HL-60 (cell line): ENCODE data around the gene GRM8.

Experiments used
- DNase-seq, 2 experiments: peaks; one replicate each; pipeline ENCODE4 v3.0.0-alpha.2; 2010 to 2020; ENCODE audit warnings: low read depth in 1 of 2, low spot score in 1 of 2
- H3K27ac ChIP-seq: fragments of 250-450 bp; sonication (Bioruptor Pico); replicated peaks from 2 replicates; pipeline ENCODE4 v1.5.1; 2020; ENCODE audit warnings: mild to moderate bottlenecking, moderate library complexity
- H3K27me3 ChIP-seq: fragments of 250-450 bp; sonication (Bioruptor Pico); 2 replicates; pipeline ENCODE4 v1.5.1; 2021; ENCODE audit warnings: mild to moderate bottlenecking, moderate library complexity; ENCODE audit not compliant: insufficient read depth, poor library complexity, severe bottlenecking
- H3K4me3 ChIP-seq: replicated peaks from 2 replicates; pipeline ENCODE4 v1.5.1; 2011; ENCODE audit warnings: mild to moderate bottlenecking, control low read depth, low read length; ENCODE audit not compliant: insufficient read depth
- CTCF ChIP-seq: IDR thresholded peaks from one replicate; pipeline ENCODE4 v1.5.1; 2011; ENCODE audit warnings: low read length, control low read depth, inconsistent platforms; ENCODE audit not compliant: insufficient read depth
- GABPA ChIP-seq: IDR thresholded peaks from 2 replicates; pipeline ENCODE4 v1.6.1; 2012; ENCODE audit warnings: low read depth
- POLR2AphosphoS5 ChIP-seq: IDR thresholded peaks from 2 replicates; pipeline ENCODE4 v1.6.1; 2012; ENCODE audit warnings: low read depth
- SPI1 ChIP-seq: IDR thresholded peaks from 2 replicates; pipeline ENCODE4 v1.6.1; 2012; ENCODE audit warnings: low read depth, mild to moderate bottlenecking, borderline replicate concordance
- TF ChIP-seq, protein P1 (sequence below): IDR thresholded peaks from 2 replicates; pipeline ENCODE4 v1.6.1; 2012; ENCODE audit warnings: low read depth; ENCODE audit not compliant: insufficient replicate concordance

The GRM8 gene

GRCh38 chr7:126403040-126403439, 849.7 kb downstream of the GRM8 start:
- H3K27ac ChIP-seq, result no peak overlapping the region
- DNase-seq, result no peak
- no peak for TF ChIP-seq SPI1
- TF ChIP-seq, protein P1, sequence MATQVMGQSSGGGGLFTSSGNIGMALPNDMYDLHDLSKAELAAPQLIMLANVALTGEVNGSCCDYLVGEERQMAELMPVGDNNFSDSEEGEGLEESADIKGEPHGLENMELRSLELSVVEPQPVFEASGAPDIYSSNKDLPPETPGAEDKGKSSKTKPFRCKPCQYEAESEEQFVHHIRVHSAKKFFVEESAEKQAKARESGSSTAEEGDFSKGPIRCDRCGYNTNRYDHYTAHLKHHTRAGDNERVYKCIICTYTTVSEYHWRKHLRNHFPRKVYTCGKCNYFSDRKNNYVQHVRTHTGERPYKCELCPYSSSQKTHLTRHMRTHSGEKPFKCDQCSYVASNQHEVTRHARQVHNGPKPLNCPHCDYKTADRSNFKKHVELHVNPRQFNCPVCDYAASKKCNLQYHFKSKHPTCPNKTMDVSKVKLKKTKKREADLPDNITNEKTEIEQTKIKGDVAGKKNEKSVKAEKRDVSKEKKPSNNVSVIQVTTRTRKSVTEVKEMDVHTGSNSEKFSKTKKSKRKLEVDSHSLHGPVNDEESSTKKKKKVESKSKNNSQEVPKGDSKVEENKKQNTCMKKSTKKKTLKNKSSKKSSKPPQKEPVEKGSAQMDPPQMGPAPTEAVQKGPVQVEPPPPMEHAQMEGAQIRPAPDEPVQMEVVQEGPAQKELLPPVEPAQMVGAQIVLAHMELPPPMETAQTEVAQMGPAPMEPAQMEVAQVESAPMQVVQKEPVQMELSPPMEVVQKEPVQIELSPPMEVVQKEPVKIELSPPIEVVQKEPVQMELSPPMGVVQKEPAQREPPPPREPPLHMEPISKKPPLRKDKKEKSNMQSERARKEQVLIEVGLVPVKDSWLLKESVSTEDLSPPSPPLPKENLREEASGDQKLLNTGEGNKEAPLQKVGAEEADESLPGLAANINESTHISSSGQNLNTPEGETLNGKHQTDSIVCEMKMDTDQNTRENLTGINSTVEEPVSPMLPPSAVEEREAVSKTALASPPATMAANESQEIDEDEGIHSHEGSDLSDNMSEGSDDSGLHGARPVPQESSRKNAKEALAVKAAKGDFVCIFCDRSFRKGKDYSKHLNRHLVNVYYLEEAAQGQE, result no peak
- TF ChIP-seq CTCF, result no peak
- TF ChIP-seq GABPA, result no peak
- TF ChIP-seq POLR2AphosphoS5, result no peak
- no peak overlapping the region for H3K4me3 ChIP-seq
- no peaks in the 10 kb centered on the region for H3K27me3 ChIP-seq

- TF ChIP-seq CTCF (no peak), GABPA (no peak), SPI1 (no peak), POLR2AphosphoS5 (no peak)
- TF ChIP-seq, protein P1, result no peak
- Histone ChIP-seq H3K27me3 (no peaks in the 10 kb centered on the region), H3K27ac (no peak overlapping the region), H3K4me3 (no peak overlapping the region)
- DNase-seq, result no peak
These were observed 850.8 kb downstream of the GRM8 start for GRCh38 chr7:126401918-126402317.

GRCh38 chr7:126398851-126399529, 853.8 kb downstream of the GRM8 start:
- TF ChIP-seq POLR2AphosphoS5, result no peak
- TF ChIP-seq CTCF, result no peak
- TF ChIP-seq SPI1, result no peak
- no peak for TF ChIP-seq GABPA
- TF ChIP-seq, protein P1, result no peak
- H3K27ac ChIP-seq, result no peak overlapping the region
- no peaks in the 10 kb centered on the region for H3K27me3 ChIP-seq
- DNase-seq, result no peak
- no peak overlapping the region for H3K4me3 ChIP-seq
